ENCODE data around the gene CYFIP2.

Gene CYFIP2

DNA sequence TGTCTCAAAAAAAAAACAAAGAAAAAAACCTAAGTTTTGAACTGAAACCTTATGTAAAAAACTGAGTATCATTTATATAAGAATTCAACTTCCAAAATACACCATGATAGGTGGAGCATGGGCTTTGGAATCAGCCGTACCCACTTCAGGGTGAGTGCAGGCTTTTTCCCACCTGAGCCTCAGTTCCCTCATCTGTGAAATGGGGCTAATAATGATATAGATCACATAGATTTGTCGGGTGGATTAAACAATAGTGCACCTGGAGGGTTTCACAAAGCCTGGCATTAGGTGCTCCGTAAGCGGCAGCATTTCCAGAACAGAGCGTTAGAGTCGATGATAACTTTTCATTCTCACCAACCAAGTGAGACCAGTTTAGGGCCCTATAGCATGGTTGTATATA is 91.9 kb downstream of the CYFIP2 start:
- Histone ChIP-seq H2BK12ac (ENCODE audit: low read length) (no peak overlapping the region), H3K4me2 (ENCODE audit: insufficient read depth, low read length, poor library complexity, severe bottlenecking) (no peak overlapping the region), H3K27me3 (ENCODE audit: control insufficient read depth in 3 of 3, insufficient read depth in 3 of 3, low read depth in 1 of 3, low read length in 3 of 3) (no peaks in the 10 kb centered on the region), H2BK120ac (ENCODE audit: low read depth, low read length) (no peak overlapping the region), H3K79me1 (ENCODE audit: low read depth, low read length) (no peaks in the 10 kb centered on the region), H3K9me3 (replicated peaks in 1 of 2; ENCODE audit: control insufficient read depth in 2 of 2, insufficient read depth in 1 of 2, low read depth in 1 of 2, low read length in 2 of 2) (no peaks in the 10 kb centered on the region), H2AFZ (ENCODE audit: low read length) (no peak overlapping the region), H3K27ac (replicated peaks; ENCODE audit: low read length) (no peak overlapping the region), H3K9ac (ENCODE audit: low read depth, low read length, poor library complexity) (no peak overlapping the region), H3K4me1 (ENCODE audit: control insufficient read depth in 2 of 2, insufficient read depth in 1 of 2, low read depth in 1 of 2, low read length in 2 of 2) (no peaks in the 10 kb centered on the region), H3K4me3 (ENCODE audit: low read length in 2 of 2) (no peak overlapping the region), H3K4ac (ENCODE audit: low read length) (no peak overlapping the region), H4K8ac (ENCODE audit: low read depth, low read length) (no peak overlapping the region), H2BK5ac (ENCODE audit: low read length) (no peak overlapping the region), H4K91ac (ENCODE audit: low read depth, low read length, poor library complexity) (no peak overlapping the region), H3K14ac (ENCODE audit: low read length) (no peak overlapping the region), H2BK15ac (ENCODE audit: low read length) (no peak overlapping the region), H3K18ac (ENCODE audit: low read length) (no peak overlapping the region), H2AK5ac (ENCODE audit: low read depth, low read length) (no peak overlapping the region), H3K23ac (ENCODE audit: low read depth, low read length, poor library complexity) (no peak overlapping the region), H3K36me3 (replicated peaks in 1 of 2; ENCODE audit: control insufficient read depth in 2 of 2, insufficient read depth in 2 of 2, low read length in 2 of 2) (peaks cover 21 to 78% of the 10 kb centered on the region in 2 donors)
- WGBS, 2 donors (ENCODE audit: extremely low coverage in 2 of 2, insufficient read length in 2 of 2, insufficient replicate concordance in 1 of 2): no CpG with 5 or more reads among the region's 6 CpGs
- no peak for DNase-seq (ENCODE audit: low spot score)

DNA sequence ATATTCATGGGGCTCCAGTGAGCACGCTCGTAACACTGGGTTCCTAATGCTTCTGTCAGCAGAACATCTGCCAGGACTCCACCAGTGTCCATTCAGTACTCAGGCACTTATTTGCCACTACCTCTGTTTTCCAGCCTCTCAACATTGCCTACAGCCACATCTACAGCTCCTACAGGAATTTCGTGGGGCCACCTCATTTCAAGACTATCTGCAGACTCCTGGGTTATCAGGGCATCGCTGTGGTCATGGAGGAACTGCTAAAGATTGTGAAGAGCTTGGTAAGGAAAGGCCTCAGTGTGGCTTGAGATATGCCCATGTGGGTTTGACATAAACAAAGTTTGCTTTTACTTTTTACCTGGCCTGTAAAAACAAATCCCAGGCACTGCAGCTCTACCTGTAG is 92.9 kb downstream of the CYFIP2 start:
- Histone ChIP-seq H3K4ac (ENCODE audit: low read length) (no peak overlapping the region), H3K14ac (ENCODE audit: low read length) (no peak overlapping the region), H3K27ac (replicated peaks; ENCODE audit: low read length) (no peak overlapping the region), H3K27me3 (ENCODE audit: control insufficient read depth in 3 of 3, insufficient read depth in 3 of 3, low read depth in 1 of 3, low read length in 3 of 3) (no peaks in the 10 kb centered on the region), H3K79me1 (ENCODE audit: low read depth, low read length) (no peaks in the 10 kb centered on the region), H2BK15ac (ENCODE audit: low read length) (no peak overlapping the region), H3K4me1 (ENCODE audit: control insufficient read depth in 2 of 2, insufficient read depth in 1 of 2, low read depth in 1 of 2, low read length in 2 of 2) (peaks cover 0 to 6% of the 10 kb centered on the region in 2 donors), H4K91ac (ENCODE audit: low read depth, low read length, poor library complexity) (no peak overlapping the region), H2BK120ac (ENCODE audit: low read depth, low read length) (no peak overlapping the region), H3K23ac (ENCODE audit: low read depth, low read length, poor library complexity) (no peak overlapping the region), H2BK12ac (ENCODE audit: low read length) (no peak overlapping the region), H2BK5ac (ENCODE audit: low read length) (no peak overlapping the region), H2AK5ac (ENCODE audit: low read depth, low read length) (no peak overlapping the region), H2AFZ (ENCODE audit: low read length) (no peak overlapping the region), H3K4me3 (ENCODE audit: low read length in 2 of 2) (no peak overlapping the region), H3K9me3 (replicated peaks in 1 of 2; ENCODE audit: control insufficient read depth in 2 of 2, insufficient read depth in 1 of 2, low read depth in 1 of 2, low read length in 2 of 2) (no peaks in the 10 kb centered on the region), H3K9ac (ENCODE audit: low read depth, low read length, poor library complexity) (peak overlapping the region; percentile 15), H3K4me2 (ENCODE audit: insufficient read depth, low read length, poor library complexity, severe bottlenecking) (no peak overlapping the region), H3K36me3 (replicated peaks in 1 of 2; ENCODE audit: control insufficient read depth in 2 of 2, insufficient read depth in 2 of 2, low read length in 2 of 2) (peaks cover 24 to 79% of the 10 kb centered on the region in 2 donors), H4K8ac (ENCODE audit: low read depth, low read length) (no peak overlapping the region), H3K18ac (ENCODE audit: low read length) (no peak overlapping the region)
- no CpG with 5 or more reads among the region's 4 CpGs for WGBS, 2 donors (ENCODE audit: extremely low coverage in 2 of 2, insufficient read length in 2 of 2, insufficient replicate concordance in 1 of 2)
- DNase-seq (ENCODE audit: low spot score): no peak

DNA sequence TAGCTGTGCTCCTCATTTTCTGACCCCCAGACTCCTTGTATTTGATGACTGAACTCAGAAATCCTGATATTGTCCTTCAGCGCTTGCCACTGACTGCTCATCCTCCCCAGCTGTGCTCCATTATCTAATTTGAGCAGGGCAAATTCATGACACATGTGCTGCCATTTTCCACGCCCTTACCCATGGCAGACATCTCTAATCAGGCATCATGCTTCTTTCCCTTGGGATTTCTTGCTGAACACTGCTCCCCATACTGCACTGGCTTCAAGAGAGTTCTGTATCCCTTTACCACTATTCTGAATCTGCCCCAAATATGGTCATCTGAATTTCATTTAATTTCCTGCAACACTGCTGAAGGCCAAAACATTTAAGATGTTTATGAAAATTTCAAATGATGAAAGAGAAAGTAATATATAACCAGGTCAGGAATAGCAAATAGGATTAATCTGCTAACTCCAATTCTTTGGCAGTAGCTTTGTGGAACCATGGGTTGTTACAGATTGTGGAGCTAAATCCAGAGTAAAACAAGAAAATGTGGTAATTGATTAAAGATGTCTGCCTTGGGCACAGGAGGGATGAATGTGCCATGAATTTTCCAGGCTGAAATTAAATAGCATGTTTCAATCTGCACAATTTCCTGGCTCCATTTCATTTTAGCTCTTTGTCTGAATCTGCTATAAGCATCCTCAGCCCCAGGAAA is 93.6 kb downstream of the CYFIP2 start:
- H2BK5ac ChIP-seq (ENCODE audit: low read length): no peak overlapping the region
- H3K4me3 ChIP-seq (ENCODE audit: low read length in 2 of 2): no peak overlapping the region
- no CpG with 5 or more reads among the region's 2 CpGs for WGBS, 2 donors (ENCODE audit: extremely low coverage in 2 of 2, insufficient read length in 2 of 2, insufficient replicate concordance in 1 of 2)
- no peaks in the 10 kb centered on the region for H3K27me3 ChIP-seq (ENCODE audit: control insufficient read depth in 3 of 3, insufficient read depth in 3 of 3, low read depth in 1 of 3, low read length in 3 of 3)
- H2AFZ ChIP-seq (ENCODE audit: low read length): no peak overlapping the region
- H2AK5ac ChIP-seq (ENCODE audit: low read depth, low read length): no peak overlapping the region
- H3K9me3 ChIP-seq (replicated peaks in 1 of 2; ENCODE audit: control insufficient read depth in 2 of 2, insufficient read depth in 1 of 2, low read depth in 1 of 2, low read length in 2 of 2): no peaks in the 10 kb centered on the region
- H2BK12ac ChIP-seq (ENCODE audit: low read length): no peak overlapping the region
- H3K18ac ChIP-seq (ENCODE audit: low read length): no peak overlapping the region
- no peak overlapping the region for H4K91ac ChIP-seq (ENCODE audit: low read depth, low read length, poor library complexity)
- no peak overlapping the region for H3K23ac ChIP-seq (ENCODE audit: low read depth, low read length, poor library complexity)
- no peak overlapping the region for H2BK120ac ChIP-seq (ENCODE audit: low read depth, low read length)
- H3K4me2 ChIP-seq (ENCODE audit: insufficient read depth, low read length, poor library complexity, severe bottlenecking): no peak overlapping the region
- no peak overlapping the region for H3K4ac ChIP-seq (ENCODE audit: low read length)
- no peak overlapping the region for H3K14ac ChIP-seq (ENCODE audit: low read length)
- no peak for DNase-seq (ENCODE audit: low spot score)
- peaks cover 0 to 9% of the 10 kb centered on the region in 2 donors for H3K4me1 ChIP-seq (ENCODE audit: control insufficient read depth in 2 of 2, insufficient read depth in 1 of 2, low read depth in 1 of 2, low read length in 2 of 2)
- H4K8ac ChIP-seq (ENCODE audit: low read depth, low read length): no peak overlapping the region
- no peak overlapping the region for H3K27ac ChIP-seq (replicated peaks; ENCODE audit: low read length)
- no peak overlapping the region for H3K9ac ChIP-seq (ENCODE audit: low read depth, low read length, poor library complexity)
- H2BK15ac ChIP-seq (ENCODE audit: low read length): no peak overlapping the region
- no peaks in the 10 kb centered on the region for H3K79me1 ChIP-seq (ENCODE audit: low read depth, low read length)
- H3K36me3 ChIP-seq (replicated peaks in 1 of 2; ENCODE audit: control insufficient read depth in 2 of 2, insufficient read depth in 2 of 2, low read length in 2 of 2): peaks cover 26 to 80% of the 10 kb centered on the region in 2 donors

DNA sequence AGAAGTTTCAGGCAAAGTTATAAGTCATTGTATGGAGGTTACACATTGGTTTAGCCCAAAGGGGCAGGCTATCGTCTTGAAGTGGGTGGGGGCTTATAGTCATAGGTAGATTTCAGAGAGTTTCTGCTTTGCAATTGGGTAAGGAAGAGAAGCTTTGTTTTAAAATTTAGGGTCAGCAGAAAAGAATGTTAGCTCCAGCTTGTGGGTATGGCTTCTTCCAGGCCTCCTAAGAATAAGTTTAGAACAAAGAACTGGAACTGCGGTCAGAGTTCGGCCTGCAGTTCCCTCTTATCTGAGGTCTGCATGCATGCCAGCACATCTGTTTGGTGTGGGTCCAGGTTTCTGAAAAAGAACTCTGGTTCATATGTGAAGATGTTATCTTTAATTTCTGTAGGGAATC is 96.1 kb downstream of the CYFIP2 start:
- Histone ChIP-seq H2AFZ (ENCODE audit: low read length) (no peak overlapping the region), H3K23ac (ENCODE audit: low read depth, low read length, poor library complexity) (no peak overlapping the region), H2BK12ac (ENCODE audit: low read length) (no peak overlapping the region), H3K9ac (ENCODE audit: low read depth, low read length, poor library complexity) (no peak overlapping the region), H2BK15ac (ENCODE audit: low read length) (no peak overlapping the region), H4K91ac (ENCODE audit: low read depth, low read length, poor library complexity) (no peak overlapping the region), H3K36me3 (replicated peaks in 1 of 2; ENCODE audit: control insufficient read depth in 2 of 2, insufficient read depth in 2 of 2, low read length in 2 of 2) (peaks cover 28 to 93% of the 10 kb centered on the region in 2 donors), H3K4me1 (ENCODE audit: control insufficient read depth in 2 of 2, insufficient read depth in 1 of 2, low read depth in 1 of 2, low read length in 2 of 2) (peaks cover 0 to 9% of the 10 kb centered on the region in 2 donors), H4K8ac (ENCODE audit: low read depth, low read length) (no peak overlapping the region), H3K4me3 (ENCODE audit: low read length in 2 of 2) (no peak overlapping the region), H2BK120ac (ENCODE audit: low read depth, low read length) (no peak overlapping the region), H3K9me3 (replicated peaks in 1 of 2; ENCODE audit: control insufficient read depth in 2 of 2, insufficient read depth in 1 of 2, low read depth in 1 of 2, low read length in 2 of 2) (no peaks in the 10 kb centered on the region), H3K79me1 (ENCODE audit: low read depth, low read length) (no peaks in the 10 kb centered on the region), H2BK5ac (ENCODE audit: low read length) (no peak overlapping the region), H3K18ac (ENCODE audit: low read length) (no peak overlapping the region), H3K27ac (replicated peaks; ENCODE audit: low read length) (no peak overlapping the region), H3K27me3 (ENCODE audit: control insufficient read depth in 3 of 3, insufficient read depth in 3 of 3, low read depth in 1 of 3, low read length in 3 of 3) (no peaks in the 10 kb centered on the region), H2AK5ac (ENCODE audit: low read depth, low read length) (no peak overlapping the region), H3K4ac (ENCODE audit: low read length) (no peak overlapping the region), H3K4me2 (ENCODE audit: insufficient read depth, low read length, poor library complexity, severe bottlenecking) (no peak overlapping the region), H3K14ac (ENCODE audit: low read length) (no peak overlapping the region)
- DNase-seq (ENCODE audit: low spot score): no peak
- WGBS, 2 donors (ENCODE audit: extremely low coverage in 2 of 2, insufficient read length in 2 of 2, insufficient replicate concordance in 1 of 2): no CpG with 5 or more reads among the region's 3 CpGs

Data from neuronal stem cell (in vitro differentiated cells).